Gastroesophageal sphincter (tissue), 3 donors: ENCODE measurements around the gene PLCB4.

ENCODE experiments used
- EP300 ChIP-seq: sonication (generic); formaldehyde crosslinking; IDR thresholded peaks from one replicate; pipeline ENCODE4 v1.6.1; 2017; ENCODE audit warnings: antibody characterized with exemption, mild to moderate bottlenecking
- POLR2AphosphoS5 ChIP-seq: sonication (generic); formaldehyde crosslinking; IDR thresholded peaks from one replicate; pipeline ENCODE4 v1.6.1; 2017; ENCODE audit warnings: antibody characterized with exemption
- TF ChIP-seq, protein P1 (sequence below), 4 experiments: fragments of 200-600 bp in 2 of 4; fragments of 450-650 bp in 2 of 4; sonication (generic) in 1 of 4; IDR thresholded peaks; one replicate each; pipeline ENCODE4 v1.5.1; 2017 to 2019; ENCODE audit warnings: antibody characterized with exemption in 4 of 4, mild to moderate bottlenecking in 2 of 4, moderate library complexity in 2 of 4

DNA sequence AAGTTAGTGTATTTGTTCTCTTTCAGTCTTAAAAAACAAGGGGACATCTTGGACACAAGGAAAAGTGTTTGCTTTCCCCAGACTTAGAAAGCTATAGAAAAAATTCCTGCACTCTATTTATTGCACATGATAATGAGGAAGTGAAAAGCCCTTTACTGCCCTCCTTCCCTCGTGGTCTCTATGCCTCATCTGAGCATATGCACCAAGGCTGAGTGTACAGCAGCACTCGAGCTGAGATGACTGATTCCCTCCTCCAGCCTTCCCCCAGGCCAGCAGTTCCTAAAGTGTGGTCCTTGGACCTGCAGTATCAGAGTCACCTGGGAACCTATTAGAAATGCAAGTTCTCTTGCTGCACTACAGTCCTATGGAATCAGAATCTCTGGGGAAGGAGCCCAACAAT, 431.2 kb downstream of the PLCB4 start:
- TF ChIP-seq EP300 (no peak), POLR2AphosphoS5 (no peak)
- TF ChIP-seq, protein P1, sequence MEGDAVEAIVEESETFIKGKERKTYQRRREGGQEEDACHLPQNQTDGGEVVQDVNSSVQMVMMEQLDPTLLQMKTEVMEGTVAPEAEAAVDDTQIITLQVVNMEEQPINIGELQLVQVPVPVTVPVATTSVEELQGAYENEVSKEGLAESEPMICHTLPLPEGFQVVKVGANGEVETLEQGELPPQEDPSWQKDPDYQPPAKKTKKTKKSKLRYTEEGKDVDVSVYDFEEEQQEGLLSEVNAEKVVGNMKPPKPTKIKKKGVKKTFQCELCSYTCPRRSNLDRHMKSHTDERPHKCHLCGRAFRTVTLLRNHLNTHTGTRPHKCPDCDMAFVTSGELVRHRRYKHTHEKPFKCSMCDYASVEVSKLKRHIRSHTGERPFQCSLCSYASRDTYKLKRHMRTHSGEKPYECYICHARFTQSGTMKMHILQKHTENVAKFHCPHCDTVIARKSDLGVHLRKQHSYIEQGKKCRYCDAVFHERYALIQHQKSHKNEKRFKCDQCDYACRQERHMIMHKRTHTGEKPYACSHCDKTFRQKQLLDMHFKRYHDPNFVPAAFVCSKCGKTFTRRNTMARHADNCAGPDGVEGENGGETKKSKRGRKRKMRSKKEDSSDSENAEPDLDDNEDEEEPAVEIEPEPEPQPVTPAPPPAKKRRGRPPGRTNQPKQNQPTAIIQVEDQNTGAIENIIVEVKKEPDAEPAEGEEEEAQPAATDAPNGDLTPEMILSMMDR (IDR thresholded peaks at IDR 0.05), result no peak
